Activated T-helper 17 cell treated with anti-CD3 and anti-CD28 coated beads, Interleukin-2, amount 50 U/mL, for 72 hours (primary cell): ENCODE results near the gene MSANTD2. TPM values are rescaled to one million over a fixed set of nuclear protein-coding genes. Genes with fewer than 3 reads are reported as not detected.
A peak's percentile ranks its signal among the peaks of the same experiment; 100 is the strongest.

Source experiments
- ATAC-seq: fragments of 150-1000 bp; cut with Tn5 transposase; replicated peaks from 2 replicates; pipeline ENCODE4 v1.10.0; 2021; ENCODE audit warnings: mild to moderate bottlenecking, moderate library complexity
- H3K27ac Mint-ChIP-seq: one replicate; pipeline ENCODE4 v1.8.0; 2022; ENCODE audit warnings: mixed read lengths
- H3K27me3 Mint-ChIP-seq: one replicate; pipeline ENCODE4 v1.8.0; 2022; ENCODE audit warnings: mixed read lengths
- H3K36me3 Mint-ChIP-seq: one replicate; pipeline ENCODE4 v1.8.0; 2022; ENCODE audit warnings: low read depth, mild to moderate bottlenecking, mixed read lengths
- H3K4me1 Mint-ChIP-seq: one replicate; pipeline ENCODE4 v1.8.0; 2022; ENCODE audit warnings: mixed read lengths
- H3K4me3 Mint-ChIP-seq: one replicate; pipeline ENCODE4 v1.8.0; 2022; ENCODE audit warnings: mild to moderate bottlenecking, mixed read lengths
- H3K9me3 Mint-ChIP-seq: one replicate; pipeline ENCODE4 v1.8.0; 2022; ENCODE audit warnings: mixed read lengths
- total RNA-seq, 2 donors: library from RNA; stranded (reverse); gene quantifications; one replicate each; pipeline ENCODE4 v1.2.3, GENCODE V29; 2022

The MSANTD2 gene
- total RNA-seq, 2 donors from 2014 or later = 6.9 to 10.6 TPM

GRCh38 chr11:124729571-124729970 lies 70.6 kb downstream of the MSANTD2 start:
- H3K4me1 Mint-ChIP-seq = peaks cover 6% of the 10 kb centered on the region
- ATAC-seq = no peak
- no peaks in the 10 kb centered on the region for H3K36me3 Mint-ChIP-seq
- no peak overlapping the region for H3K4me3 Mint-ChIP-seq
- no peak overlapping the region for H3K27ac Mint-ChIP-seq
- no peaks in the 10 kb centered on the region for H3K9me3 Mint-ChIP-seq
- H3K27me3 Mint-ChIP-seq = peaks cover 9% of the 10 kb centered on the region

GRCh38 chr11:124728134-124728533 lies 72.1 kb downstream of the MSANTD2 start:
- no peak for ATAC-seq
- no peaks in the 10 kb centered on the region for H3K36me3 Mint-ChIP-seq

GRCh38 chr11:124727474-124727873 lies 72.7 kb downstream of the MSANTD2 start:
- Mint-ChIP-seq H3K9me3 (no peaks in the 10 kb centered on the region), H3K36me3 (no peaks in the 10 kb centered on the region), H3K4me3 (no peak overlapping the region), H3K4me1 (peaks cover 6% of the 10 kb centered on the region), H3K27me3 (peaks cover 15% of the 10 kb centered on the region), H3K27ac (no peak overlapping the region)
- no peak for ATAC-seq

More at GRCh38 chr11:124728134-124728533, 72.1 kb downstream of the MSANTD2 start:
- no peak overlapping the region for H3K27ac Mint-ChIP-seq
- peaks cover 9% of the 10 kb centered on the region for H3K27me3 Mint-ChIP-seq
- H3K4me3 Mint-ChIP-seq = no peak overlapping the region
- peaks cover 6% of the 10 kb centered on the region for H3K4me1 Mint-ChIP-seq
- H3K9me3 Mint-ChIP-seq = no peaks in the 10 kb centered on the region

- H3K9me3 Mint-ChIP-seq = no peaks in the 10 kb centered on the region
Measured at GRCh38 chr11:124725719-124726105, 74.5 kb downstream of the MSANTD2 start.

GRCh38 chr11:124724979-124725718 lies 75.1 kb downstream of the MSANTD2 start:
- no peak for ATAC-seq
- Mint-ChIP-seq H3K36me3 (no peaks in the 10 kb centered on the region), H3K9me3 (no peaks in the 10 kb centered on the region), H3K4me3 (no peak overlapping the region), H3K27ac (no peak overlapping the region), H3K27me3 (peaks cover 19% of the 10 kb centered on the region), H3K4me1 (peaks cover 6% of the 10 kb centered on the region)

More at GRCh38 chr11:124725719-124726105, 74.5 kb downstream of the MSANTD2 start:
- Mint-ChIP-seq H3K4me1 (peaks cover 6% of the 10 kb centered on the region), H3K36me3 (no peaks in the 10 kb centered on the region), H3K4me3 (no peak overlapping the region), H3K27ac (peak overlapping the region; percentile 36), H3K27me3 (peaks cover 19% of the 10 kb centered on the region)
- no peak for ATAC-seq

GRCh38 chr11:124722176-124722575 lies 78.0 kb downstream of the MSANTD2 start:
- peaks cover 33% of the 10 kb centered on the region for H3K27me3 Mint-ChIP-seq
- no peak for ATAC-seq
- peaks cover 13% of the 10 kb centered on the region for H3K4me1 Mint-ChIP-seq
- H3K4me3 Mint-ChIP-seq = no peak overlapping the region
- H3K27ac Mint-ChIP-seq = no peak overlapping the region
- no peaks in the 10 kb centered on the region for H3K9me3 Mint-ChIP-seq
- H3K36me3 Mint-ChIP-seq = no peaks in the 10 kb centered on the region

- H3K4me3 Mint-ChIP-seq = no peak overlapping the region
- H3K4me1 Mint-ChIP-seq = peaks cover 7% of the 10 kb centered on the region
- no peaks in the 10 kb centered on the region for H3K9me3 Mint-ChIP-seq
- ATAC-seq = no peak
- H3K36me3 Mint-ChIP-seq = no peaks in the 10 kb centered on the region
- peaks cover 42% of the 10 kb centered on the region for H3K27me3 Mint-ChIP-seq
- H3K27ac Mint-ChIP-seq = no peak overlapping the region
Measured at GRCh38 chr11:124719534-124719933, 80.7 kb downstream of the MSANTD2 start.

GRCh38 chr11:124718801-124719200 lies 81.4 kb downstream of the MSANTD2 start:
- Mint-ChIP-seq H3K27ac (no peak overlapping the region), H3K9me3 (peaks cover 4% of the 10 kb centered on the region), H3K4me1 (peaks cover 7% of the 10 kb centered on the region), H3K36me3 (no peaks in the 10 kb centered on the region), H3K27me3 (peaks cover 47% of the 10 kb centered on the region), H3K4me3 (peak overlapping the region; percentile 83)
- ATAC-seq = no peak

- peak overlapping the region; percentile 81 for H3K27ac Mint-ChIP-seq
- peaks cover 4% of the 10 kb centered on the region for H3K9me3 Mint-ChIP-seq
- ATAC-seq = peak; percentile 54
- H3K27me3 Mint-ChIP-seq = peaks cover 47% of the 10 kb centered on the region
- no peaks in the 10 kb centered on the region for H3K36me3 Mint-ChIP-seq
- H3K4me3 Mint-ChIP-seq = peak overlapping the region; percentile 83
- peaks cover 7% of the 10 kb centered on the region for H3K4me1 Mint-ChIP-seq
Measured at GRCh38 chr11:124717786-124718651, 82.2 kb downstream of the MSANTD2 start.

GRCh38 chr11:124717421-124717785 lies 82.8 kb downstream of the MSANTD2 start:
- Mint-ChIP-seq H3K27ac (peak overlapping the region; percentile 81), H3K27me3 (peaks cover 41% of the 10 kb centered on the region), H3K36me3 (no peaks in the 10 kb centered on the region), H3K4me1 (peaks cover 7% of the 10 kb centered on the region), H3K4me3 (peak overlapping the region; percentile 83), H3K9me3 (peaks cover 4% of the 10 kb centered on the region)
- no peak for ATAC-seq

- Mint-ChIP-seq H3K27ac (no peak overlapping the region), H3K9me3 (peaks cover 4% of the 10 kb centered on the region), H3K27me3 (peaks cover 38% of the 10 kb centered on the region), H3K36me3 (no peaks in the 10 kb centered on the region), H3K4me3 (no peak overlapping the region), H3K4me1 (peaks cover 7% of the 10 kb centered on the region)
- no peak for ATAC-seq
Measured at GRCh38 chr11:124716591-124716990, 83.6 kb downstream of the MSANTD2 start.

Other genes starting within 250 kb of the MSANTD2 start
- gene OR8A1, start 230.4 kb downstream of the MSANTD2 start, total RNA-seq = not detected
- gene PANX3, start 189.0 kb downstream of the MSANTD2 start, total RNA-seq = not detected
- gene TBRG1, start 177.5 kb downstream of the MSANTD2 start, total RNA-seq = 10 to 100 TPM; 28.8 to 30.0 TPM
- 10 to 100 TPM in 1 of 2 donors, 1 to 10 TPM in 1; 7.5 to 10.5 TPM for gene SIAE, start 126.7 kb downstream of the MSANTD2 start, total RNA-seq
- 1 to 10 TPM; 1.3 to 2.8 TPM for gene SPA17, start 126.5 kb downstream of the MSANTD2 start, total RNA-seq
- 1 to 10 TPM; 7.3 to 8.0 TPM for gene NRGN, start 60.5 kb downstream of the MSANTD2 start, total RNA-seq
- gene VSIG2, start 48.2 kb downstream of the MSANTD2 start, total RNA-seq = not detected
- gene ESAM, start 38.1 kb downstream of the MSANTD2 start, total RNA-seq = under 1 TPM; 0.50 to 0.84 TPM
- 1 to 10 TPM; 8.1 TPM for gene ROBO3, start 65.0 kb upstream of the MSANTD2 start, total RNA-seq
- not detected for gene ROBO4, start 97.5 kb upstream of the MSANTD2 start, total RNA-seq
- not detected for gene HEPN1, start 118.8 kb upstream of the MSANTD2 start, total RNA-seq
- gene HEPACAM, start 135.6 kb upstream of the MSANTD2 start, total RNA-seq = not detected
- 1 to 10 TPM; 5.5 to 8.7 TPM for gene CCDC15, start 153.8 kb upstream of the MSANTD2 start, total RNA-seq